HEK293 (cell line): ENCODE data around the gene FBRSL1.
A peak's percentile ranks its signal among the peaks of the same experiment; 100 is the strongest.

ENCODE experiments used
- CTCF ChIA-PET: fragments of 350-600 bp; formaldehyde crosslinking; extraction: SDS; loops from one replicate; lab custom pipeline; 2021; ENCODE audit warnings: antibody characterized with exemption; lab: Yijun Ruan, JAX
- POLR2A ChIA-PET: fragments of 300-600 bp; formaldehyde crosslinking; extraction: SDS; loops from one replicate; lab custom pipeline; 2020; ENCODE audit warnings: antibody characterized with exemption, inconsistent platforms; lab: Yijun Ruan, JAX
- H3K27ac ChIP-seq: fragments of 200-500 bp; sonication (Bioruptor generic); 2 replicates; pipeline ENCODE4 v1.5.1; 2014; ENCODE audit warnings: low read depth, low read length, control low read depth, inconsistent platforms; ENCODE audit errors: extremely low read depth
- H3K36me3 ChIP-seq, 2 experiments: fragments of 200-500 bp in 1 of 2; sonication (Bioruptor generic) in 1 of 2; 1 replicate in 1 of 2; 2 replicates in 1 of 2; pipeline ENCODE4 v1.5.1; 2014 to 2017; ENCODE audit warnings: inconsistent platforms in 2 of 2, low read length in 2 of 2; ENCODE audit not compliant: control insufficient read depth in 2 of 2, insufficient read depth in 1 of 2
- H3K4me1 ChIP-seq: fragments of 200-500 bp; sonication (Bioruptor generic); 2 replicates; pipeline ENCODE4 v1.5.1; 2014; ENCODE audit warnings: mild to moderate bottlenecking, low read length, inconsistent platforms; ENCODE audit not compliant: control insufficient read depth, insufficient read depth
- H3K4me3 ChIP-seq: 2 replicates; pipeline ENCODE4 v1.5.1; 2011; ENCODE audit warnings: low read depth, mild to moderate bottlenecking, control low read depth, low read length, moderate library complexity
- H3K9me3 ChIP-seq: fragments of 200-500 bp; sonication (Bioruptor generic); 2 replicates; pipeline ENCODE4 v1.5.1; 2014; ENCODE audit warnings: low read depth, low read length, inconsistent platforms; ENCODE audit not compliant: control insufficient read depth, insufficient read depth
- KLF7 ChIP-seq: fragments of 450-650 bp; formaldehyde crosslinking; IDR thresholded peaks from 2 replicates; pipeline ENCODE4 v1.5.1; 2016; ENCODE audit warnings: missing biosample characterization, missing genetic modification characterization, borderline replicate concordance
- KLF8 ChIP-seq: fragments of 450-650 bp; formaldehyde crosslinking; IDR thresholded peaks from 2 replicates; pipeline ENCODE4 v1.5.1; 2016; ENCODE audit warnings: missing biosample characterization, missing genetic modification characterization
- PRDM1 ChIP-seq: fragments of 450-650 bp; formaldehyde crosslinking; IDR thresholded peaks from 2 replicates; pipeline ENCODE4; 2016; ENCODE audit warnings: missing biosample characterization, missing genetic modification characterization
- SALL2 ChIP-seq: fragments of 450-650 bp; formaldehyde crosslinking; IDR thresholded peaks from 2 replicates; pipeline ENCODE4 v1.5.0; 2017; ENCODE audit warnings: missing biosample characterization, mild to moderate bottlenecking, missing genetic modification characterization, borderline replicate concordance
- SP7 ChIP-seq: fragments of 450-650 bp; formaldehyde crosslinking; IDR thresholded peaks from 2 replicates; pipeline ENCODE4 v1.5.1; 2016; ENCODE audit warnings: missing biosample characterization, missing genetic modification characterization
- TCF7L2 ChIP-seq: IDR thresholded peaks from 2 replicates; pipeline ENCODE4 v1.6.1; 2011; ENCODE audit warnings: low read depth, mild to moderate bottlenecking, inconsistent platforms, low read length, moderate library complexity, borderline replicate concordance
- ZBTB8A ChIP-seq: fragments of 450-650 bp; formaldehyde crosslinking; IDR thresholded peaks from 2 replicates; pipeline ENCODE4 v1.5.1; 2016; ENCODE audit warnings: missing biosample characterization, missing genetic modification characterization
- ZNF121 ChIP-seq: fragments of 450-650 bp; formaldehyde crosslinking; IDR thresholded peaks from 2 replicates; pipeline ENCODE4 v1.5.1; 2016; ENCODE audit warnings: missing biosample characterization, missing genetic modification characterization
- ZNF214 ChIP-seq: fragments of 450-650 bp; formaldehyde crosslinking; IDR thresholded peaks from 2 replicates; pipeline ENCODE4 v1.5.1; 2017; ENCODE audit warnings: missing biosample characterization, mild to moderate bottlenecking, missing genetic modification characterization, borderline replicate concordance
- ZNF311 ChIP-seq: fragments of 450-650 bp; formaldehyde crosslinking; IDR thresholded peaks from 2 replicates; pipeline ENCODE4 v1.5.1; 2017; ENCODE audit warnings: missing biosample characterization, missing genetic modification characterization, borderline replicate concordance
- ZNF521 ChIP-seq: fragments of 450-650 bp; formaldehyde crosslinking; IDR thresholded peaks from 2 replicates; pipeline ENCODE4 v1.5.1; 2017; ENCODE audit warnings: missing biosample characterization, mild to moderate bottlenecking, missing genetic modification characterization
- ZNF529 ChIP-seq: fragments of 450-650 bp; formaldehyde crosslinking; IDR thresholded peaks from 2 replicates; pipeline ENCODE4 v1.5.1; 2017; ENCODE audit warnings: missing genetic modification characterization, missing biosample characterization; ENCODE audit not compliant: insufficient replicate concordance
- ZNF571 ChIP-seq: fragments of 450-650 bp; formaldehyde crosslinking; IDR thresholded peaks from 2 replicates; pipeline ENCODE4 v1.5.0; 2017; ENCODE audit warnings: missing biosample characterization, missing genetic modification characterization
- ZNF600 ChIP-seq: fragments of 450-650 bp; formaldehyde crosslinking; IDR thresholded peaks from 2 replicates; pipeline ENCODE4 v1.5.1; 2016; ENCODE audit warnings: missing biosample characterization, missing genetic modification characterization
- ZNF830 ChIP-seq: fragments of 450-650 bp; IDR thresholded peaks from 2 replicates; pipeline ENCODE4 v1.5.0; 2018; ENCODE audit warnings: missing biosample characterization, missing genetic modification characterization, low read depth, mild to moderate bottlenecking, moderate library complexity
- TF ChIP-seq, protein P1 (sequence below): fragments of 450-650 bp; formaldehyde crosslinking; conservative IDR thresholded peaks from 2 replicates; pipeline ENCODE4 v1.5.1; 2016; ENCODE audit warnings: low read depth, missing biosample characterization, missing genetic modification characterization
- TF ChIP-seq, protein P2 (sequence below): fragments of 450-650 bp; formaldehyde crosslinking; IDR thresholded peaks from 2 replicates; pipeline ENCODE4 v1.5.1; 2016; ENCODE audit warnings: missing biosample characterization, missing genetic modification characterization

FBRSL1 gene

DNA sequence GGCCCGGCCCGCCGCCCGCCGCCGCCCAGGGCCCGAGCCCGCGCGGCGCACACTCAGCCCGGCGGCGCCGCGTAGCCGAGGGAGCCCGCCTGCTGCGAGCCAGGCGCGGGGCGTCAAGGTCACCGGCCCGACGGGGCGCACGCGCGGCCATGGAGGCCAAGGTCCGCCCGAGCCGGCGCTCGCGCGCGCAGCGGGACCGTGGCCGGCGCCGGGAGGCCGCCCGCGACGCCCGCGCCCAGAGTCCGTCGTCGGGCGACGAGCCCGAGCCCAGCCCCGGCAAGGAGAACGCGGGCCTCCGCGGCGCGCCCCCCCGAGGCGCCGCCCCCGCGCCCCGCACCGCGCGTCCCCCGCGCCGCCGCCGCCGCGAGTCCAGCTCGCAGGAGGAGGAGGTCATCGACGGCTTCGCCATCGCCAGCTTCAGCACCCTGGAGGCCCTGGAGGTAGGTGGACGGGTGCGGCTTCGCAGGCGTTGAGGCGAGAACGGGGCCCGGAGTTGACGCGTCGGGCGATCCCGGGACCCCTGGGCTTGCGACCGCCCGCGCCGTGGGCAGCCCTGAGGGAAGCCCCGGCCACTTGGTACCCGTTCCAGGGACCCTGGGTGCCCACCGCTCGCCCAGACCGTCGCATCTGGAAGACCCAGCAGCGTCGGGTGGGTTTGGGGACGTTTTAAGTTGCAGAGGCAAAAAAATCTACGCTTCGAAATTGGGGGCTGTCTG is 629 bp downstream of the FBRSL1 start (continued):
- no peak for TF ChIP-seq SP7 (tag by site-specific recombination)

DNA sequence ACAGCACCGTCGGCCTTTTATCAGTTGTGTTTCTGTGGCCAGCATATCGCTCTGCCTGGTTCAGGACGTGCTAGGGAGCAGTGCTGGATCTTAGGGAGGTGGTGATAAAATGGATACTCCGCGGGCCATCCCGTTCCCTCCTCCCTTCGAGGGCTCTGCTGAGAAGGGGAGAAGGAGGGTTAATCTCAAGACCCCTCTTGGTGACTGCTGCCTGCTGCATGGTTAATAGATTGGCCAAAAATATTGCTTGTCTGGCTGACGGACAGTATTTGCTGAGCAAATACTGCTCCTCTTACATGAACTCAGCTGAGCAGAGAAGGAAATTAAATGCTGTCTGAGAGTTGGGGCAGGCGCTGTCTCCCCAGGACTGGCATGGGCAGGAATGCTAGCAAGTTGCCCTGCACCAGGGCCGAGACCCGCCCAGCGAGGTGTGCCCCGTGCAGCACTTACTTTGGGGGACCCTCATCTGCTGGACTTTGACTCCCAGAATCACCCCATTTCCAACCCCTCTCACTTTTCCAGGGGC is 1.2 kb downstream of the FBRSL1 start:
- H3K9me3 ChIP-seq, result no peaks in the 10 kb centered on the region
- H3K4me3 ChIP-seq, result peak overlapping the region; percentile 71
- ChIA-PET CTCF (interaction anchor here (1.2 kb wide), 1 partner anchor 76 kb away, joined by 3 read pairs; no protein-coding TSS in a partner anchor), POLR2A (interaction anchor here (1.1 kb wide), 1 partner anchor 69 kb away, joined by 3 read pairs; no protein-coding TSS in a partner anchor)
- peaks cover 3% of the 10 kb centered on the region; the same call in 1 of the 2 replicates for H3K4me1 ChIP-seq
- no peak overlapping the region; the same call in 1 of the 2 replicates for H3K27ac ChIP-seq
- peaks cover 0 to 17% of the 10 kb centered on the region in 2 experiments; a peak in 1 of 3 replicates for H3K36me3 ChIP-seq
- TF ChIP-seq, protein P1, sequence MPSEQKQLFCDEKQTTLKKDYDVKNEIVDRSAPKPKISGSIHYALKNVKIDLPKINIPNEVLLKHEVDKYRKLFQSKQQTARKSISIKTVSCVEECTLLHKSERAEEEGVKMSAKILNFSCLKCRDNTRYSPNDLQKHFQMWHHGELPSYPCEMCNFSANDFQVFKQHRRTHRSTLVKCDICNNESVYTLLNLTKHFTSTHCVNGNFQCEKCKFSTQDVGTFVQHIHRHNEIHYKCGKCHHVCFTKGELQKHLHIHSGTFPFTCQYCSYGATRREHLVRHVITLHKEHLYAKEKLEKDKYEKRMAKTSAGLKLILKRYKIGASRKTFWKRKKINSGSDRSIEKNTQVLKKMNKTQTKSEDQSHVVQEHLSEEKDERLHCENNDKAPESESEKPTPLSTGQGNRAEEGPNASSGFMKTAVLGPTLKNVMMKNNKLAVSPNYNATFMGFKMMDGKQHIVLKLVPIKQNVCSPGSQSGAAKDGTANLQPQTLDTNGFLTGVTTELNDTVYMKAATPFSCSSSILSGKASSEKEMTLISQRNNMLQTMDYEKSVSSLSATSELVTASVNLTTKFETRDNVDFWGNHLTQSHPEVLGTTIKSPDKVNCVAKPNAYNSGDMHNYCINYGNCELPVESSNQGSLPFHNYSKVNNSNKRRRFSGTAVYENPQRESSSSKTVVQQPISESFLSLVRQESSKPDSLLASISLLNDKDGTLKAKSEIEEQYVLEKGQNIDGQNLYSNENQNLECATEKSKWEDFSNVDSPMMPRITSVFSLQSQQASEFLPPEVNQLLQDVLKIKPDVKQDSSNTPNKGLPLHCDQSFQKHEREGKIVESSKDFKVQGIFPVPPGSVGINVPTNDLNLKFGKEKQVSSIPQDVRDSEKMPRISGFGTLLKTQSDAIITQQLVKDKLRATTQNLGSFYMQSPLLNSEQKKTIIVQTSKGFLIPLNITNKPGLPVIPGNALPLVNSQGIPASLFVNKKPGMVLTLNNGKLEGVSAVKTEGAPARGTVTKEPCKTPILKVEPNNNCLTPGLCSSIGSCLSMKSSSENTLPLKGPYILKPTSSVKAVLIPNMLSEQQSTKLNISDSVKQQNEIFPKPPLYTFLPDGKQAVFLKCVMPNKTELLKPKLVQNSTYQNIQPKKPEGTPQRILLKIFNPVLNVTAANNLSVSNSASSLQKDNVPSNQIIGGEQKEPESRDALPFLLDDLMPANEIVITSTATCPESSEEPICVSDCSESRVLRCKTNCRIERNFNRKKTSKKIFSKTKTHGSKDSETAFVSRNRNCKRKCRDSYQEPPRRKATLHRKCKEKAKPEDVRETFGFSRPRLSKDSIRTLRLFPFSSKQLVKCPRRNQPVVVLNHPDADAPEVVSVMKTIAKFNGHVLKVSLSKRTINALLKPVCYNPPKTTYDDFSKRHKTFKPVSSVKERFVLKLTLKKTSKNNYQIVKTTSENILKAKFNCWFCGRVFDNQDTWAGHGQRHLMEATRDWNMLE (tag by site-specific recombination), result no peak
- peak; percentile 83 for TF ChIP-seq ZNF600 (tag by site-specific recombination)

DNA sequence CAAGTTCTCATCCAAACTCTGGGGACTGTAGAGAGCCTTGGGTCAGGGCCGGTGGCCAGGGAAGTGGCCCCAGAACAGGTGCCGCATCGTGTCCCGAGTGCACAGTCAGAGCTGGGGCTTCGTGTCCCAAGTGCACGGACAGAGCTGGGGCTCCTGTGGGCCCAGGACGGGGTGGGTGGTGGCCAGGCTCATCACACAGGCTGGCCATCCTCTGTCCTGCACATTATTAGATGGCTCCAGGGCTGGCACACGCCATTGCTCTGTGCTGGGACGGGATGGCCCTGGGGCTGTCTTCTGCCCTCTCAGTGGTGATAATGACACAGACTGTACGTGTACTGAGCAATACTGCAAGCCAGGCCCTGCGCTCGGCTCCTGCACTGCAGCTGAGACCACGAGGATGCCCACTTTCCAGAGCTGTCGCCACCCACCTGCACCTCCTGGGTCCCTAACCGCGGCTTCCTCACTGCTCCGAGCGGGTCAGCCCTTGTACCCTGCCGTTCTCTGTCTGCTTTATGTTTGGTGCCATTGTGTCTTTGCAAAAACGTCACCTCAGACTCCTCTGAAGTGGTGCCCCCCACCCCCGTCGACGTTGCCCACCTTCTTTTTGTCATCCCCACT is 1.9 kb downstream of the FBRSL1 start:
- H3K27ac ChIP-seq, result no peak overlapping the region
- POLR2A ChIA-PET, result interaction anchor here (0.5 to 1.1 kb wide), 2 partner anchors 49 to 68 kb away, joined by 3 read pairs; no protein-coding TSS in a partner anchor
- CTCF ChIA-PET, result interaction anchor here (1.2 kb wide), 1 partner anchor 77 kb away, joined by 3 read pairs; no protein-coding TSS in a partner anchor

DNA sequence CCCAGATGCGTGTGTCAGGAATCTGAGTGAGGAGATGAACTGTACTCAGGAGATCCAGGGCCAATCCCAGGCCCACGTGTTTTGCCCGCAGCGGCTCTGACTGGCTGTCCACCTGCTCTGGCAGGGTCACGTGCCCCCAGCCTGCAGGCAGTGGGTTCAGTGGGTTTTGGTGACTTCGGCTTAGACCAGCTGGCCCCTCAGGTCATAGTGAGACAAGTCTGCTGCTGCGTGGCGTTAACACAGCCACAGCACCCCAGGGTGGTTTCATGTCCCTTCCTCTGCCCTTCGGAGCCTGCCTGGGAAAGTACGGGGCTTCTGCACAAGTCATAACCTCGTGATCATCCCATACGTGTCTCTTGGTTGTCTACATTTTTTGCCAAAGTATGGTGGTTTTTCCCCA is 2.6 kb downstream of the FBRSL1 start:
- TF ChIP-seq ZBTB8A (no peak), KLF8 (tag by site-specific recombination) (no peak), ZNF830 (tag by site-specific recombination) (no peak), ZNF521 (tag by site-specific recombination) (no peak), KLF7 (tag by site-specific recombination) (no peak), ZNF529 (no peak), SALL2 (tag by site-specific recombination) (no peak), TCF7L2 (no peak), PRDM1 (tag by site-specific recombination) (no peak), ZNF311 (tag by site-specific recombination) (no peak), ZNF571 (no peak), ZNF214 (tag by site-specific recombination) (no peak)
- TF ChIP-seq, protein P2, sequence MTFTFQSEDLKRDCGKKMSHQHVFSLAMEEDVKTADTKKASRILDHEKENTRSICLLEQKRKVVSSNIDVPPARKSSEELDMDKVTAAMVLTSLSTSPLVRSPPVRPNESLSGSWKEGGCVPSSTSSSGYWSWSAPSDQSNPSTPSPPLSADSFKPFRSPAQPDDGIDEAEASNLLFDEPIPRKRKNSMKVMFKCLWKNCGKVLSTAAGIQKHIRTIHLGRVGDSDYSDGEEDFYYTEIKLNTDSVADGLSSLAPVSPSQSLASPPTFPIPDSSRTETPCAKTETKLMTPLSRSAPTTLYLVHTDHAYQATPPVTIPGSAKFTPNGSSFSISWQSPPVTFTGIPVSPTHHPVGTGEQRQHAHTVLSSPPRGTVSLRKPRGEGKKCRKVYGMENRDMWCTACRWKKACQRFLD, result no peak
- no peak overlapping the region for H3K4me3 ChIP-seq
- peaks cover 0 to 17% of the 10 kb centered on the region in 2 experiments; a peak in 1 of 3 replicates for H3K36me3 ChIP-seq
- CTCF ChIA-PET, result interaction anchor here (1.2 kb wide), 1 partner anchor 77 kb away, joined by 3 read pairs; no protein-coding TSS in a partner anchor
- POLR2A ChIA-PET, result no interaction called here
- H3K4me1 ChIP-seq, result peaks cover 3% of the 10 kb centered on the region; the same call in 1 of the 2 replicates
- no peak overlapping the region for H3K27ac ChIP-seq
- H3K9me3 ChIP-seq, result no peaks in the 10 kb centered on the region

More for the DNA sequence above, 1.9 kb downstream of the FBRSL1 start:
- H3K9me3 ChIP-seq, result no peaks in the 10 kb centered on the region
- TF ChIP-seq ZNF121 (no peak), ZNF600 (tag by site-specific recombination) (peak; percentile 35; the same call in 1 of the 2 replicates)
- TF ChIP-seq, all 188 proteins: peak for 1
- H3K4me3 ChIP-seq, result peak overlapping the region; percentile 71
- peaks cover 3% of the 10 kb centered on the region; the same call in 1 of the 2 replicates for H3K4me1 ChIP-seq
- H3K36me3 ChIP-seq, result peaks cover 0 to 17% of the 10 kb centered on the region in 2 experiments; a peak in 1 of 3 replicates
